SK-N-SH treated with all-trans-retinoic acid at 6 μM for 48 hours (cell line): Measurements from ENCODE around the gene DOCK2.

Source experiments
- ESRRG ChIP-seq: fragments of 250-450 bp; sonication (Bioruptor Pico); IDR thresholded peaks from 2 replicates; pipeline ENCODE4 v1.6.1; 2021; ENCODE audit warnings: mild to moderate bottlenecking
- ISL1 ChIP-seq: fragments of 250-450 bp; sonication (Bioruptor Pico); IDR thresholded peaks from 2 replicates; pipeline ENCODE4 v2.1.2; 2022; ENCODE audit warnings: mild to moderate bottlenecking, moderate library complexity
- SNAI2 ChIP-seq: fragments of 250-450 bp; sonication (Bioruptor Pico); IDR thresholded peaks from 2 replicates; pipeline ENCODE4 v1.5.0; 2020; ENCODE audit warnings: mild to moderate bottlenecking, moderate library complexity
- TCF4 ChIP-seq: fragments of 250-450 bp; sonication (Bioruptor Pico); IDR thresholded peaks from 2 replicates; pipeline ENCODE4 v1.8.0; 2021; ENCODE audit warnings: mild to moderate bottlenecking, moderate library complexity, borderline replicate concordance
- ZC3H10 ChIP-seq: fragments of 250-450 bp; sonication (Bioruptor Pico); IDR thresholded peaks from 2 replicates; pipeline ENCODE4 v1.5.1; 2021; ENCODE audit warnings: mild to moderate bottlenecking, moderate library complexity
- ZFP30 ChIP-seq: fragments of 450-650 bp; formaldehyde crosslinking; IDR thresholded peaks from 2 replicates; pipeline ENCODE4 v1.5.0; 2022; ENCODE audit warnings: mild to moderate bottlenecking, moderate library complexity
- TF ChIP-seq, protein P1 (sequence below): fragments of 250-450 bp; sonication (Bioruptor Pico); IDR thresholded peaks from 2 replicates; pipeline ENCODE4 v1.5.1; 2021; ENCODE audit warnings: mild to moderate bottlenecking, moderate library complexity

DNA sequence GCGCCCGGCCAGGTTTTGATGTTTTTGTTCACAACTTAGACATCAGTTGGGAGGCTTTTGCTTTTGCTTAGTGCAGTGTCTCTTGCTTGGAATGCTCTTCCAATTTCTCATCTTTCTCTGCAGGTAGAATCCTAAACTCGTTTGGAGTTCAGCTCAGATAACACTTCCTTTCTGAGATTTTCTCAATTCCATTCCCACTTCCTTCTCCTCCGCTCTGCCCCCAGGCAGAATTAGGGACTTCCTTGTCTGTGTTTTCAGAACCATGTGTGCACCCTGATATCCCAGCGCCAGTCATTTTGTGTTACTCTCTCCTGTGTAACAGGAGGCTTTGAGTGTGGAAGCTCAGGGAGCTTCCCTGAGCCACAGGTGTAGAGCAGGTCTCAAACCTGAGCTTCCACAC is 172.2 kb downstream of the DOCK2 start:
- TF ChIP-seq TCF4 (CRISPR knock-in tag) = no peak
- no peak for TF ChIP-seq ZFP30 (CRISPR knock-in tag)
- TF ChIP-seq SNAI2 (CRISPR knock-in tag) = no peak
- TF ChIP-seq, protein P1, sequence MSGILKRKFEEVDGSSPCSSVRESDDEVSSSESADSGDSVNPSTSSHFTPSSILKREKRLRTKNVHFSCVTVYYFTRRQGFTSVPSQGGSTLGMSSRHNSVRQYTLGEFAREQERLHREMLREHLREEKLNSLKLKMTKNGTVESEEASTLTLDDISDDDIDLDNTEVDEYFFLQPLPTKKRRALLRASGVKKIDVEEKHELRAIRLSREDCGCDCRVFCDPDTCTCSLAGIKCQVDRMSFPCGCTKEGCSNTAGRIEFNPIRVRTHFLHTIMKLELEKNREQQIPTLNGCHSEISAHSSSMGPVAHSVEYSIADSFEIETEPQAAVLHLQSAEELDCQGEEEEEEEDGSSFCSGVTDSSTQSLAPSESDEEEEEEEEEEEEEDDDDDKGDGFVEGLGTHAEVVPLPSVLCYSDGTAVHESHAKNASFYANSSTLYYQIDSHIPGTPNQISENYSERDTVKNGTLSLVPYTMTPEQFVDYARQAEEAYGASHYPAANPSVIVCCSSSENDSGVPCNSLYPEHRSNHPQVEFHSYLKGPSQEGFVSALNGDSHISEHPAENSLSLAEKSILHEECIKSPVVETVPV = no peak
- TF ChIP-seq ISL1 (CRISPR knock-in tag) = no peak
- no peak for TF ChIP-seq ZC3H10 (CRISPR knock-in tag)
- TF ChIP-seq ESRRG (CRISPR knock-in tag) = no peak
